GM18873 (cell line): Measurements from ENCODE around the gene SOAT2.
A peak's percentile ranks its signal among the peaks of the same experiment; 100 is the strongest.
"Not testable (repeated sequence)": the region's sequence is repeated elsewhere in the genome, so short reads cannot be mapped to it uniquely, and the experiment has no call there.

ENCODE experiments used
- ATAC-seq: cut with Tn5 transposase; IDR thresholded peaks from one replicate; pipeline ENCODE4 v1.9.1; 2021; ENCODE audit warnings: mild to moderate bottlenecking, moderate library complexity, moderate number of reproducible peaks; ENCODE audit not compliant: unreplicated experiment, low FRiP score

The SOAT2 gene

DNA sequence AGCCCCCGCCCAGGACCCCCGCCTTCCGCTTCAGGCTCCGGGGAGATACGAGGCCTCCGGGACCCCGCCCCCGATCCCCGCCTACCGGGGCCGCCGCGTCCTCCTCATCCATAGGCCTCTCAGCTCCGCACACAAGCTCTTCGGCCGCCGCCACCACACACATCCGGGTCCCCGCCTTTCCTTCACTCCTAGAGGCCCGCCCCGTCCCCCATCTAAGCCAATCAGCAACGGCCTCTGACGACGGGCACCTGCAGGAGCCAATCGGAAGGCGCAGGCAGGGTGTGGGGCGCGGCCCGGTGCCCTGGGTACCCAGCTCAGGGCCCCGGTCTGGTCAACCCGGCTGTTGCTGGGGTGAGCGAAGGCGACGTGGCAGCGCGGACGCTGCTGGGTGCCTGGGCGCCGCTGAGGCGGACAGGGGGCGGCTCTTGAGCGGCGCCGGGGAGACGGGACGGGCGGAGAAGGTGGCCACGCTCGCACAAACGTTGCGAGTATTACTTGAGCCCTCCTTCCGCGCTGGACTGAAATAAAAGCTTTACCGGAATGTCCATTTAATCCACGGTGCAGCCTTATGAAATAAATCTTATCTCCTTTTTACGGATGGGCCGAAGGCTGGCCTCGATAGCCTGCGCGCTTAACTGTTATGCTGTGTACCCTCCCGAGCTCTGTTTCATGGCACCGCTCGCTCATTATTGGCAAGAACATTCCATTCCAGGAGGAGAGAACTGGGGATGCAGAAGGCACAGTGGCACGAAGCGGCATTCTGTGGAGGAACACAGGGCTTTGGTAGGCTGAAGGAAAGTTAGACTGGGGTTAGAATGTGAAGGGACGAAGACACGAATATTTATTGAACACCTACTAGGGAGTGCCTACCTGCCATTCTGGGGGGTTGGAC lies 23.8 kb upstream of the SOAT2 start, which contains the start of gene SPRYD3:
TSS of gene SPRYD3 (minus strand) at position 165 of the 892 bp plus-strand sequence. CDS start at position 108, 57 bp downstream.
- peak; percentile 96 for ATAC-seq

DNA sequence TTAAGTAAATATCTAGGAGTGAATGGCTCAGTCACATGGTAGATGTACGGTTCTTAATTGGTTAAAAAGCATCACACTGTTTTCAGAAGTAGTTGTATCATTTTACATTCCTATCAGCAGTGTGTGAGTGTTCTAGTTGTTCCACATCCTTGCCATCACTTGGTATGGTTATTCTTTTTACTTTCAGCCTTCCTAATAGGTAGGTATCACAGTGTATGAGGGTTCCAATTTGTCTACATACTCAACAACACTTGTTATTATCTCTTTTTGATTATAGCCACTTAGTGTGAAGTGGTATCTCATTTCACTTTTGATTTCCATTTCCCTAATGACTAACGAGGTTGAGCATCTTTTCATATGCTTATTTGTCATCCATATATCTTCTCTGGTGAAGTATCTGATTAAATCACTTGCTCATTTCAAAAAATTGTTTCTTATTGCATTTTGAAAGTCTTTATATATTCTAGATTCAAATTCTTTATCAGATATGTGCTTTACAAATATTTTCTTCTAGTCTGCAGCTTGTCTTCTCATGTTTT lies 20.6 kb upstream of the SOAT2 start:
- ATAC-seq, result no peak

DNA sequence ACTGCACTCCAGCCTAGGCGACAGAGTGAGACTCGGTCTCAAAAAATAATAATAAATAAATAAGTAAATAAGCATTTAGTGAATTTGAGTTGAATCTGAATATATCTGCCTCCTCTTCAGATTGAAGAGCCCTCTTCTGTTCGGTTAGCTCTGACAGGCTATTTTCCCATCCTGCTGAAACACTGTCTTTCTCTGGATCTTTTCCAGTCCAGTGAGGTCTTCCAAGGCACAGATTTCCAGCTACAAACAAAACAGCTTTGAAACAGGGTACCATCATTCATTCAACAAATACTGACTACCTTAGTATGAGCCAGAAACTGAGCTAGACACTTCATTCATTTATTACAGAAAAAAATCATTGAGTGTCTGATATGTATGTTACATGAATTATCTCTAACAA lies 16.9 kb upstream of the SOAT2 start:
- no peak for ATAC-seq

DNA sequence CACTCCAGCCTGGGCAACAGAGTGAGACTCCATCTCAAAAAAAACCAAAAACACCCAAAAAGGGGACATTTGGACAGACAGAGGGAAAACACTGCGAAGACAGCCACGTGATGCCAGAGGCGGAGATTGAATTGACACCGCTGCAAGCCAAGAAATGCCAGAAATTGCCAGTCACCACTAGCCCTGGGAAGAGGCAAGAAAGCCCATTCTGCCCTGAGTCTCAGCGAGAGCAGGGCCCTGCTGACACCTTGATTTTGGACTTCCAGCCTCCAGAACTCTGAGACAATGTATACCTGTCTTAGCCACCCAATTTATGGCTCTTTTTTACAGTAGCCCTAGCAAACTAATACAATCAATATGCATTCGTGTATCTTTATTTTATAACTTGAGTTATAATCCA lies 13.2 kb upstream of the SOAT2 start:
- no peak for ATAC-seq

DNA sequence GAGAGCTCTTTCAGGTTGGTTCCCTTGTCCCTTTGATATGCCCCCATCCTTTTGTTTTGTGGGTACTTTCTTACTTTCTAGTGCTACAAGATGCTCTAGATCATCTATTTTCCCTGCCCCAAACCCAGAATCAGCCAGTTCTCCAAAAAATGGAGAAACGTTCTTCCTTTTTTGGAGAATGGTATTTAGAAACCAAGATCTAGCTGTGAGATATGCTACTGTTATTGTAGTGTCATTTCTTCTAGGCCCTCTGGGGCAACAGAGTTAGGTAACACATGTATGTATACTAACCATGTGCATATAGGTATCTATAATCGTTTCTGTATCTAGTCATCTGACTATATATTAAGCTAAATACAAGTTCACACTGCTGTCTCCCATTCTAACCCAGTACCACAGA lies 12.7 kb upstream of the SOAT2 start:
- no peak for ATAC-seq

DNA sequence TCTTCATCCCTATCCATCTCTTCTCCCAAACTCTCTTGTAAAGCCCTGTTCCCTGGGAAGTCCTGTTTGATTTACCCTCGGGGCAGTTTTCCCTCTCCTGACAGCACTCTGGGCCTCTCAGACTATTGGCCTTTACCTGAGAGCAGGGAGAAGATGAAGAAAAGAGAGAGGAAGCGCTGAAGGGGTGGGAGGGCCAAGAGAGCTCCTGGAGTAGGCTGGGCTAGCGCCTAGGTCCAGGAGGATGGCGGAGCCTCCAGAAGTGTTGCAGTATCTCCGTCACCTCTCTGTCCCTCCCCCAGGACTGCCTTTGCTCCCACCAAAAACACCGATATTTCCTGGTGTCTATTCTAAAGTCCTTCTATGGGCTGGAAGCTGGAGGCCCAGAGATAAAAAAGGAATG lies 11.5 kb upstream of the SOAT2 start:
- no peak for ATAC-seq

DNA sequence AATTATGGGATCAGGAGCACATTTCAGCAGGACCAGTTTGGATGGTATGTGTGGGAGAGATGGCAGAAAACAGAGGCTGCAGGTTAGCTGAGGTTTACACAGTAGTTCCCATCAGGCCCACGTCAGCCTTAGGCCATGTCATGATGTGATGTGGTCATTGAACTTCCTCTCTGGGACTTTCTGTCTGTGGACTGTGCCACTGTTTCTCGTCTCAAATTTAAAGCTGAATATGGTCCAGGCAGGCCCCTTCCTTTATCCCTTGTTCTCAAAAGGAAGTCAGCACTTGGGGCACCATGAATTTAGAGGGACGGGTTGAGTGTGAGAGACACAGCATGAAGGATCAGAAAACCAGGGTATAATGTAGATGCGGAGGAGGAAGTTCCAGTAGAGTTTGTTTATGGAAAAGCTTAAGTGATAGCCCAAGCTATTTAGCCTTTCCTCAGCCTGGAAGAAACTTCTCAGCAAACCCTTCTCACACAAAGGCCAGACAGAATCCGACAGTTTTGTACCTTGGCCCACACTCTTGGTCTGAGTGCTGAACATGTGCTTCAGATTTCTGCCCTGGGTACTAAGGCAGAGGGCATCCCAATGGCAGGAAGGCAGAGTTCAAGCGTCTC lies 9.4 kb upstream of the SOAT2 start:
- ATAC-seq, result no peak

DNA sequence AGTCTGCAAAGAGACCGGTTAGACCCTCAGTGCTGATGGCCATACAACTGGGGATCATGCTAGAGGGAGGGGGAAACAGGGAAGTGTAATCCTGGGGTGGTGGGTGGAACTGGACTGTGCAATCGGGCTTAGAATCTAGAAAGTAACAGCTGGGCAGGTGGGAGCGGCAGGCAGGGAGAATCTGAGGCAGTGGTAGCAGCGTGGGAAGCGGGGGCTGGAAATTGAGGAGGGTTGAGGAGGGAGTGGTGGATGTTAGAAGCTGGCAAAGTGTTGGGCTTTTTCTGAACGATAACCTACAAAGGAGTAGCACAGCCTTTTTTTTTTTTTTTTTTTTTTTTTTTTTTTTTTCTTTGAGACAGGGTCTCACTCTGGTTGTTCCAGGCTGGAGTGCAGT lies 8.9 kb upstream of the SOAT2 start:
- no peak for ATAC-seq

DNA sequence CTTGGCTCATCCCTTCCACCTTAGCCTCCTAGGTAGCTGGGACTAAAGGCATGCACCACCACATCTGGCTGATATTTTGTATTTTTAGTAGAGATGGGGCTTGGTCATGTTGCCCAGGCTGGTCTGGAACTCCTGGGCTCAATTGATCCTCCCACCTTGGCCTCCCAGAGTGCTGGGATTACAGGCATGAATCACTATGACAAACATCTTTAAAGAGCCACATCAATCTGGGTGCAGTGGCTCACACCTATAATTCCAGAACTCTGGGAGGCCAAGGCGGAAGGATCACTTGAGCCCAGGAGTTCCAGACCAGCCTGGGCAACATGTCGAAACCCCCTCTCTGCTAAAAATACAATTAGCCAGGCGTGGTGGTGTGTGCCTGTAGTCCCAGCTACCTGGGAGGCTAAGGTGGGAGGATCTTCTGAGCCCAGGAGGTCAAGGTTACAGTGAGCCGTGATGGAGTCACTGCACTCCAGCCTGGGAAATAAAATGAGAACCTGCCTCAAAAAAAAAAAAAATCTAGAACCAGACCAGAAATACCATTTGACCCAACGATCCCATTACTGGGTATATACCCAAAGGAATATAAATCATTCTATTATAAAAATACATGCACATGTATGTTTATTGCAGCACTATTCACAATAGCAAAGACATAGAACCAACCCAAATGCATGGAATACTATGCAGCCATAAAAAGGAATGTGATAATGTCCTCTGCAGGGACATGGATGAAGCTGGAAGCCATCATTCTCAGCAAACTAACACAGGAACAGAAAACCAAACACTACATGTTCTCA lies 8.3 kb upstream of the SOAT2 start:
- not testable (repeated sequence) for ATAC-seq

DNA sequence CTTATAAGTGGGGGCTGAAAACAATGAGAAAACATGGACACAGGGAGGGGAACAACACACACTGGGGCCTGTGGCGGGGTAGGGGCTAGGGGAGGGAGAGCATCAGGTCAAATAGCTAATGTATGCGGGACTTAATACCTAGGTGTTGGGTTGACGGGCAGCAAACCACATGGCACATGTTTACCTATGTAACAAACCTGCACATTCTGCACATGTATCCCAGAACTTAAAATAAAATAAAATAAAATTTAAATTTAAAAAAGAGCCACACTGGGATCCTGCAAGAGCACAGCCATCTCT lies 7.7 kb upstream of the SOAT2 start:
- ATAC-seq, result not testable (repeated sequence)

DNA sequence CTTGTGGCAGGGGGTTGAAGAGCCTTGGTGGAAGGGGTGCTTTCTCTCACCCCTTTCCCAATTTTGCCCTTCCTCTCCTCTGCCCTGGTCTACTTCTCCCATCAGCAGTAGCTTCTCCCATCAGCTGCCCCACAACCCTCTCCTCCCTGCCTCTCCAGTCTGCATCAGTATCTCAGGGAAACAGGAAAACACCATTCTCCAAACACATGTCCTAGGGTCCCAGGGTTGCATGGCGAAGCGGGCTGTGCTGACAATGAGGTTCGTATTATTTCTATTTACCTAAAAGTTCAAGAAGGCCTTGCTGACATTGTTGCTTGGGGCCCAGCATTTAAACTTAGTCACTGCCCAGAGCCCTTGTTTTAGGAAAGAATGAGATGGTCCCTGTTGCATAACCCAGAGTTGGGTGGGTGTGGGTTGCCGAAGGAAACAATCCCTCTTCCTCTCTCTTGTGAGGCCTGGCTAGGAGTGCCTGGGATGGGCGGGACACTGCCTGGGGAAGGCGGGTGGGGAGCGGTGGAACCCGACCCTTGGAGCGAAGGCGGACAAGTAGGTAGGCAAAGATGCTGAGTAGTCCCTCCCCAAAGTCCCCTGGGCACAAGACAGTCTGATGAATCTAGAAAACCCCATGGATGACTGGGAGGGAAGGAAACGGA lies 7.1 kb upstream of the SOAT2 start:
- no peak for ATAC-seq

DNA sequence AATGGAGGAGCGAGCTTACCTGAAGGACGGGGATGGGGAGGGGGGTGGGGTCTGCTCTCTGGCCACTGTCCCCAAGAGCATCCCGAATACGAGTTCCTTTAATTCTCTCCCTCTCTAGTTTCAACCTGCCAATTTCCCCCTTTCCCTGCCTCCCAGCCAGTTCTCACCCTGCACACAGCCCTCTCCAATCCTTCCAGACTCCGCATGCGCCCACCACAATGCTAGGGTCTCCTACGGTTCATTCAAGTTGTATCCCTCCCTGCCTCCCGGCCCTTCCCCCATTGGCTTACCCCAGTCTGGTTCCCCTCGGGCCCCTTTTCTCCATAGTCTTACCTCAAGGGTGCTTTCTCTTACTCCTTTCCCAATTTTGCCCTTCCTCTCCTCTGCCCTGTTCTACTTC lies 6.5 kb upstream of the SOAT2 start:
- no peak for ATAC-seq

DNA sequence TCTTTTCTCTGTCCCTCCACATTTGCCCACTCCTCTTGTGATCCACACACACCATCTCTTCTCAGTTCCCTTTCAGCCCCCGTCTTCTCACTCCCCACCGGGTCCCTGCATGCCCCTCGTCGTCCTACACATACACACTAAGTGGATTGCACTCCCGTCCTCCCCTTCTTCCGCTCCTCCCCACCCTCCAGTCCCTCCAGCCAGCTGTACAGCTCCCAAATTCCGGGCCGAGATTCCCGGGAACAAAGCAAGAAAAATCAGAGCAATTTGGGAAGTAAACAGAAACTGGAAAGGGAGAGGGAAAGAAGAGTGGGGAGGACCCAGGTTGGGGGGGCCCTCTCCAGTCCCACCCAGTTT lies 6.1 kb upstream of the SOAT2 start:
- no peak for ATAC-seq

DNA sequence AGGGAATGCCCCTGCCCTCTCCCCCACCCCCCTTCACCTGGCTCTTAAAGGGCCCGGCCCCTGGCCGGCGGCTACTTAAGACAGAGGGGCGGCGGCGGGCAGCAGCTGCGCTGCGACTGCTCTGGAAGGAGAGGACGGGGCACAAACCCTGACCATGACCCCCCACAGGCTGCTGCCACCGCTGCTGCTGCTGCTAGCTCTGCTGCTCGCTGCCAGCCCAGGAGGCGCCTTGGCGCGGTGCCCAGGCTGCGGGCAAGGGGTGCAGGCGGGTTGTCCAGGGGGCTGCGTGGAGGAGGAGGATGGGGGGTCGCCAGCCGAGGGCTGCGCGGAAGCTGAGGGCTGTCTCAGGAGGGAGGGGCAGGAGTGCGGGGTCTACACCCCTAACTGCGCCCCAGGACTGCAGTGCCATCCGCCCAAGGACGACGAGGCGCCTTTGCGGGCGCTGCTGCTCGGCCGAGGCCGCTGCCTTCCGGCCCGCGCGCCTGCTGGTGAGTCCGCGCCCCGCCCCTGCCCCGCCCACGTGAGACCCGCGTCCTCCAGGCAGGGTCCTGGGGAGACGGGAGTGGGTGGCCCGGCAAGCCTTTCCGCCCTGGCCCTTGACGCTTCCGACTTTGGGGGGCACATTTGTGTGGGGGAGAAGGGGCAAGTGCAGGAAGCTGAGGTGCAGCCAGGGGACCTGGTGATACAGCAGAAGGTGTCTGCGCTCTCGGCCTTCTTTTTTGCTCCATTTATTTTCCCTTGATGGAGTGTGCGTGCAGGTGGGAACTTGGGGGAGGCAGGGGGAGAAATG lies 5.5 kb upstream of the SOAT2 start, which contains the start of gene IGFBP6:
TSS of gene IGFBP6 (plus strand) at position 104 of the 790 bp plus-strand sequence. CDS start at position 155, 51 bp downstream.
- ATAC-seq, result no peak

DNA sequence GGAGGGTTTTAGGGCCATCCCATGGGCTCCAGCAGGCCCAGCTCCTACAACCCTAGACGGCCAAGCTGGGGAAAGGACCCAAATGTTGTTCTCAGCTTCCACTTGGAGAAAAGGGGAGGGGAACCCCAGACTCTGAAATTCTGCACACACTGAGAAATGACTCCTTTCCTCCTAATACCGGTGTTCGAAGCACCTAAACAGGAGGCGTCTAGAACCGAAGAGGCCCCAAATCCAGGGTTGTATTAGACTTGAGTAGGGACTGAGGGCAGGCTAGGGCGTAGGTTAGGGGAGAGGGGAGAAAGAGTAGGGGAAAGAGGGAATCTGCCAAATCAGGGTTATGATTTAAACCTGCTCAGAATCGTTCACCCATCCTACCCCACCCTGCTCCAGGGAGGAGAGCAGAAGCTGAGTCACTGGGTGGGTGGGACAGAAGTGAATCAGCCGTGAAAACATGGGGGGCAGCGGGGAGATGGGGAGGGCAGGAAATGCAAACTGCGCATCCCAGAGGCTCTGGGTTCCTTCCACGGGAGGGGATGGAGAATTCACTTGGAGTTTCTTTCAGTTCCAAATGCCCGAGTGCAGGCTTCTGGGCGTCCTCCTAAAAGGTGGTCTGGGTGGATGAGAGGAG lies 4.8 kb upstream of the SOAT2 start:
- no peak for ATAC-seq

DNA sequence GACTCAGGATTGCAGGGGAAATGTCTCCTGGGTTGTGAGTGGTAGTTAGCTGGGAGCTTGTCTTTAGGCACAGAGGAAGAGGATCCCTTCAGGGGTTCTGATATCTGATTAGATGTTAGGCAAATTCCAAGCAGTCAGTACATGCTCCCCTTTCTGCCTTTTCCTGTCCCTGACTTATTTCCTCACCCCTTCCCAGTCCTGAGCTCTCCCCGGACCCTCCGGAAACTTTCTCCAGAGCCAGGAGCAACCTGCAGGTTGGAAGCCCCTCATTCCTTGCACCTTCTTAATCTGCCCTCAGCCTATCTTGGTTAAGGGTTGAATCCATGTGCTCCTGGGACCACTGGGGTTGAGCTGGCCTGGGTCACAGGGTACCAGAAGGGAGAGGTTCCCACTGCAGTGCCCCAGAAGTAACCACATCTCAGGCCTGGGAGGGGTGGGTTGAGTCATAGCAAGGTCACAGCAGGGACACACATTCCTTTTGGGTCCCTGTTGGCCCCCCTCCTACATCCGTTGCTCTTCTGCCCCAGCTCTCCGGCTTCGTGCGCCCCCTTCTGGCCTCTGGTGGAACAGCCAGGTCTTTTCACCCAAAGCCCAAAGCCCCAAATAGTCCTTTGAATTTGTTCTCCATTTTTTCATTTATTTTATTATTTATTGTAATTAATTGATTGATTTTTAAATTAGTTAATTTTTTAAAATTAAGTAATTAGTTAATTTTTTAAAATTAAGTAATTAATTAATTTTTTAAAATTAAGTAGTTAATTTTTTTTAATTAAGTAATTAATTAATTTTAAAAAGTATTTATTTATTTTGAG lies 4.0 kb upstream of the SOAT2 start:
- no peak for ATAC-seq

DNA sequence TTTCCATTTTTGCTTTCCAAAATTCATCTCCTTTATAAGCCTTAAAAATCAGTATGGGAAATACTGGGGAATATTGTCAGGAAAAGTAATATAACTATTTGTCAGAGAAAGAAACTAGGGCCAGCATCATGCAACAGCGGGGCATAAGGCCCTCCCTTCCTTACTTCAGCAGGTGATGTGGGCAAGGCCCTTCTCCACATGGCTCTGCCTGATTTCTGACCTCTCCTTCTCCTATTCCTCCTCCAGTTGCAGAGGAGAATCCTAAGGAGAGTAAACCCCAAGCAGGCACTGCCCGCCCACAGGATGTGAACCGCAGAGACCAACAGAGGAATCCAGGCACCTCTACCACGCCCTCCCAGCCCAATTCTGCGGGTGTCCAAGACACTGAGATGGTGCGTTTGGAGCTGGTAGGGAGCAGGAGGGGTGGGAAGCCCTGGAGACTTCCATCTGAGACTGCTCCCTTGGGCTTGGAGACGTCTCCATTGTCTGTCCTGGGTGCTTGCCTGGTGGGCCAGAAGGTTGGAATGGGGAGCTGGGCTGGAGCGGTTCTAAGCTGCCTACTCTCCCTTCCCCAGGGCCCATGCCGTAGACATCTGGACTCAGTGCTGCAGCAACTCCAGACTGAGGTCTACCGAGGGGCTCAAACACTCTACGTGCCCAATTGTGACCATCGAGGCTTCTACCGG lies 2.7 kb upstream of the SOAT2 start:
- ATAC-seq, result no peak

DNA sequence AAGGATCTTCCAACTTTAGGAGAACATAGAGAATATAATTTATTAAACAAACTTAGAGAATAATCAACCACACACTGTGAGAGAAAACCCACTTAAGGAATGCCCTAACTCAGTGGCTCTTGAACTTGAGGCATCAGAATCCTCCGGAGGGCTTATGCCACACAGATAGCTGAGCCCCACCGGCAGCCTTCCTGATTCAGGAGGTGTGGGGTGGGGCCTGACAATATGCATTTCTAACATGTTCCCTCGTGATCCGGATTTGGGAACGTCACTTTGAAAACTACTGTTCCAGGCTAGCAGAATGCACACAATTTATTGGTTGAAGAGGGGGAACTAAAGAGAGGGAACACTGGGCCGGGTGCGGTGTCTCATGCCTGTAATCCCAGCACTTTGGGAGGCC lies 2.0 kb upstream of the SOAT2 start:
- no peak for ATAC-seq
